GM12865 (cell line): ENCODE results near the gene TP53INP2.

Source experiments
- DNase-seq: peaks from one replicate; pipeline ENCODE4 v3.0.0; 2010; ENCODE audit warnings: low read depth
- H3K4me3 ChIP-seq: 2 replicates; pipeline ENCODE4 v1.5.1; 2011; ENCODE audit warnings: mild to moderate bottlenecking, low read depth, low read length, control low read depth
- CTCF ChIP-seq: IDR thresholded peaks from 2 replicates; pipeline ENCODE4 v1.5.1; 2011; ENCODE audit warnings: low read length, control low read depth, low read depth, inconsistent platforms; ENCODE audit not compliant: insufficient read depth; ENCODE audit errors: missing control alignments

Gene TP53INP2

GRCh38 chr20:34675993-34676641 is 28.0 kb upstream of the TP53INP2 start:
- no peak for TF ChIP-seq CTCF
- peak overlapping the region; percentile 89 for H3K4me3 ChIP-seq
- peak; percentile 10 for DNase-seq

- DNase-seq: peak; percentile 99
- peak within 1 kb of the TSS; percentile 89 for H3K4me3 ChIP-seq
- no peak for TF ChIP-seq CTCF
Observed at GRCh38 chr20:34676642-34677373, 27.3 kb upstream of the TP53INP2 start, which contains the start of gene PIGU. Gene PIGU (minus strand): TSS chr20:34677092. CDS start chr20:34677085, 7 bp downstream.

- DNase-seq: no peak
- TF ChIP-seq CTCF: no peak
- no peak overlapping the region for H3K4me3 ChIP-seq
Observed at GRCh38 chr20:34680586-34681175, 23.5 kb upstream of the TP53INP2 start.

- no peak for TF ChIP-seq CTCF
- no peak overlapping the region for H3K4me3 ChIP-seq
- no peak for DNase-seq
Observed at GRCh38 chr20:34683667-34684066, 20.5 kb upstream of the TP53INP2 start.

GRCh38 chr20:34689486-34689885 is 14.7 kb upstream of the TP53INP2 start:
- DNase-seq: no peak
- no peak for TF ChIP-seq CTCF
- no peak overlapping the region for H3K4me3 ChIP-seq

GRCh38 chr20:34691838-34692237 is 12.3 kb upstream of the TP53INP2 start:
- DNase-seq: no peak
- H3K4me3 ChIP-seq: no peak overlapping the region
- no peak for TF ChIP-seq CTCF
